HG03457 (cell line): Measurements from ENCODE around the gene SIRT2.
"Not testable (repeated sequence)": the region's sequence is repeated elsewhere in the genome, so short reads cannot be mapped to it uniquely, and the experiment has no call there.

ENCODE experiments used
- ATAC-seq: cut with Tn5 transposase; IDR thresholded peaks from one replicate; pipeline ENCODE4 v1.9.1; 2021; ENCODE audit warnings: moderate number of reproducible peaks; ENCODE audit not compliant: unreplicated experiment

SIRT2 gene

DNA sequence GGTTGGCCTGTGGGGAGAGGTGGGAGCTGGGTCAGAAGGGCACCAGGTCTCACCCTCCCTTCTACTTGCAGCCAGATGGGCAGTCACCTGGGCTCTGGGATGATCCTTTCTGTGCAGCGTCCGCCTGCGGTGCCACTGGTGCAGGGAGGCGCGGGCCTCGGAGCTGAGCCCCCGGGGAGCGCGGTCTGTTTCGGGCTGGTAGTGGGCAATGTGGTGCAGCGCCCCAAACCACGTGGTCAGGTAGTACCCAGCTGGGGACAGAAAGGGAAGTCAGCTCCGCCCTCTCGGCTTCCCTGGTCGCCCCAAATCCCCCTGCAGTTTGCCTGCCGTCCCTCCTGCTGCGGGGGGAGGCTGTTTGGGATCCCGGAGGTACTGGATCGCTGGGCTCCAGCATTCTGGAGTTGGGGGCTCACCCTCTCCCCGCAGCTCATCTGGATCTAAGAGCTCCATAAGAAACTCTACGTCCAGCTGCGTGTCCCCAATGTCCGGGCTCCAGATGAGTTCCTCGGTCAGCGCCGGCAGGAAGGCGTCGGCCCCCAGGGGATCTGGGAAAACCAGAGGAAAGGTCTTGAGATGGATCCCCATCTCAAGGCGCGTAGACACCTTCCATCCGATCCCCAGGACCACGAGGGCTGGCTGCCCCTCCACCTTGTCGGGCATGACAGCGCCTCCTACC is 30.1 kb downstream of the SIRT2 start:
- ATAC-seq: no peak

DNA sequence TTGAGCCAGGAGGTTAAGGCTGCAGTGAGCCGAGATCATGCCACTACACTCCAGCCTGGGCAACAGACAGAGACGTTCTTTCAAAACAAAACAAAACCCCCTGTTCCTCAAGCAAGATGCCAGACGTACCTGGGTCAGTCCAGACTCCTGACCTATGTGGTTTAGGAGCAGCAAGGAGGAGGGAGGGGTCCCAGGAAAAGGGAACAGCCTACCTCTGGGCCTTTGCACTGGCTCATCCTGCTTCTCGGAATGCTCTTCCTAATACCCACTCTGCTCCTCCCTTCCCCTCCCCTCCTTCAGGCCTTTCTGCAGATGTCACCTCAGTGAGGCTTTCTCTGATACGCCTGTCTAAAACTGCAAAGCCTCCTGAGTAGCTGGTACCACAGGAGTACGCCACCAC is 30.9 kb downstream of the SIRT2 start:
- no peak for ATAC-seq

- ATAC-seq: no peak
These were observed 32.1 kb downstream of the SIRT2 start for GRCh38 chr19:38867171-38867780.

DNA sequence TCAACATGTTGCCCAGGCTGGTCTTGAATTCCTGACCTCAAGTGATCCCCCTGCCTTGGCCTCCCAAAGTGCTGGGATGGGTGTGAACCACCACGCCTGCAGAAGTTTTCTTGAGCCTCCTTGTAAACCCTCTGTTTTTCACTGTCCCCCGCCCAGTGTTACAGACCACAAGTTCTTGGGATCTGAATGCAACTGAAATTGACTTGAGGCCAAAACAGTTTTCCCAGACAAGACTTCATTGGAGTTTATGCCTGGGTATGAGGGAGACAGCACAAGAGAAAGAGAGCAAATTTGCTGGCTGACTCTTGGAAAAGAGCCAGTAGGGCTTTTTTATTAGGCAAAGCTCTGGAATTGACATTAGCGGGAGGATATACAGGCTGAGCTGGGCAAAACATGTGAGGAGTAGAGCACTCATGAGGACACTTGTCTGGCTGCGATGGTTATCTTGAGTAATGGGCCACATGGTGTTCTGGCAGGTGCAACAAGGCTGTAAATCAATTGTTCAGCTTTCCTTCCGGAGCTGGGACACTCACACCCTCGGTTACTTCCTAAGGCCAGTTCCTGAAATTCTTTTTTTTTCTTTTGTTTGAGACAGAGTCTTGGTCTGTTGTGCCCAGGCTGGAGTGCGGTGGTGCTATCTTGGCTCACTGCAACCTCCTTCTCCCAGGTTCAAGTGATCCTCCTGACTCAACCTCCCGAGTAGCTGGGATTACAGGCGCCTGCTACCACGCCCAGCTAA is 36.9 kb downstream of the SIRT2 start:
- ATAC-seq: no peak

DNA sequence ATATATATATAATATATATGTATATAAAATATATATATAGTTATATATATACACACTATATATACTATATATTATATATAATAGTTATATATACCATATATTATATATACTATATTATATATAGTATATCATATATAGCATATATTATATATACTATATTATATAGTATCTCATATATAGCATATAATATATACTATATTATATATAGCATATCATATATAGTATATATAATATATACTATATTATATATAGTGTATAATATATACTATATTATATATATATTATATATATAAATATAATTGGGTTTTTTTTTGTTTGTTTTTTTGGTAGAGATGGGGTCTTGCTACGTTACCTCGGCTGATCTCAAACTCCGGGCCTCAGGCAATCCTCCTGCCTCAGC is 38.0 kb downstream of the SIRT2 start:
- ATAC-seq: no peak

DNA sequence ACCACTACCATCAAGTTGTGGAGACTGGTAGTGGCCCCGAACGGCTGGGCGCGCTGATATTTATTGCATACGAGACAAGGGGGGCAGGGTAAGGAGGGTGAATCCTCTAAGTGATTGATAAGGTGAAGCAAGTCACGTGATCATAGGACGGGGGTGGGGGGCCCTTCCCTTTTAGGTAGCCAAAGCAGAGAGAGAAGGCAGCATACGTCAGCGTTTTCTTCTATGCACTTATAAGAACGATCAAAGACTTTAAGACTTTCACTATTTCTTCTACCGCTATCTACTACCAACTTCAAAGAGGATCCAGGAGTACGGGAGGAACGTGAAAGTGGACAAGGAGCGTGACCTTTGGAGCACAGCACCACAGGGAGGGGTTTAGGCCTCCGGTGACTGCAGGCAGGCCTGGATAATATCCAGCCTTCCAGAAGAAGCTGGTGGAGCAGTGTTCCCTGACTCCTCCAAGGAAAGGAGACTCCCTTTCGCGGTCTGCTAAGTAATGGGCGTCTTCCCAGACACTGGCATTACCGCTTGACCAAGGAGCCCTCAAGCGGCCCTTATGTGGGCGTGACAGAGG is 39.7 kb downstream of the SIRT2 start:
- ATAC-seq: not testable (repeated sequence)

DNA sequence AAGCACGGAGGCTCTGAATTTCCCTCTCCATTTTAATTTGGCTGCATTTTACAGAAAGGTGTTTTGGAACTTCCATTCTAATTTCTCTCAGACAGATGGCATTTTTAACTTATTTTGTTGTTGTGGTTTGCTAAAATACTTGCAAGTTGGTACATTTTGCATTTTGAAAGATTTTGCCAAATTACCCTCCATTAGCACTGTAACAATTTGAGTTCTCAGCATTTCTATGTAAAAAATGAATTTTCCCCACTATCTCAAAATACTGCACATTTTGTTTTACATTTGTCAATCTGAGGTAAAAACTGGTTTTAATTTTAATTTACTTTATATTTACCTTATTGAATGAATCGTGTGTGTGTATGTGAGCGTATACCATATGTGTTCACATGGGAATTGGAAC is 42.6 kb downstream of the SIRT2 start:
- no peak for ATAC-seq

DNA sequence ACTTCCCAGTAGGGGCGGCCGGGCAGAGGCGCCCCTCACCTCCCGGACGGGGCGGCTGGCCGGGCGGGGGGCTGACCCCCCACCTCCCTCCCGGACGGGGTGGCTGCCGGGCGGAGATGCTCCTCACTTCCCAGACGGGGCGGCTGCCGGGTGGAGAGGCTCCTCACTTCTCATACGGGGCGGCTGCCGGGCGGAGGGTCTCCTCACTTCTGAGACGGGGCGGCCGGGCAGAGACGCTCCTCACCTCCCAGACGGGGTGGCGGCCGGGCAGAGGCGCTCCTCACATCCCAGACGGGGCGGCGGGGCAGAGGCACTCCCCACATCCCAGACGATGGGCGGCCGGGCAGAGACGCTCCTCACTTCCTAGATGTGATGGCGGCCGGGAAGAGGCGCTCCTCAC is 43.7 kb downstream of the SIRT2 start:
- ATAC-seq: not testable (repeated sequence)

DNA sequence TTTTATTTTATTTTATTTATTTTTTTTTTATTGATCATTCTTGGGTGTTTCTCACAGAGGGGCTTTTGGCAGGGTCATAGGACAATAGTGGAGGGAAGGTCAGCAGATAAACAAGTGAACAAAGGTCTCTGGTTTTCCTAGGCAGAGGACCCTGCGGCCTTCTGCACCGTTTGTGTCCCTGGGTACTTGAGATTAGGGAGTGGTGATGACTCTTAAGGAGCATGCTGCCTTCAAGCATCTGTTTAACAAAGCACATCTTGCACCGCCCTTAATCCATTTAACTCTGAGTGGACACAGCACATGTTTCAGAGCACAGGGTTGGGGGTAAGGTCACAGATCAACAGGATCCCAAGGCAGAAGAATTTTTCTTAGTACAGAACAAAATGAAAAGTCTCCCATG is 44.5 kb downstream of the SIRT2 start:
- ATAC-seq: not testable (repeated sequence)

- ATAC-seq: no peak
These were observed 46.2 kb downstream of the SIRT2 start for GRCh38 chr19:38853214-38853613.

GRCh38 chr19:38852231-38853044 is 47.0 kb downstream of the SIRT2 start:
- no peak for ATAC-seq

DNA sequence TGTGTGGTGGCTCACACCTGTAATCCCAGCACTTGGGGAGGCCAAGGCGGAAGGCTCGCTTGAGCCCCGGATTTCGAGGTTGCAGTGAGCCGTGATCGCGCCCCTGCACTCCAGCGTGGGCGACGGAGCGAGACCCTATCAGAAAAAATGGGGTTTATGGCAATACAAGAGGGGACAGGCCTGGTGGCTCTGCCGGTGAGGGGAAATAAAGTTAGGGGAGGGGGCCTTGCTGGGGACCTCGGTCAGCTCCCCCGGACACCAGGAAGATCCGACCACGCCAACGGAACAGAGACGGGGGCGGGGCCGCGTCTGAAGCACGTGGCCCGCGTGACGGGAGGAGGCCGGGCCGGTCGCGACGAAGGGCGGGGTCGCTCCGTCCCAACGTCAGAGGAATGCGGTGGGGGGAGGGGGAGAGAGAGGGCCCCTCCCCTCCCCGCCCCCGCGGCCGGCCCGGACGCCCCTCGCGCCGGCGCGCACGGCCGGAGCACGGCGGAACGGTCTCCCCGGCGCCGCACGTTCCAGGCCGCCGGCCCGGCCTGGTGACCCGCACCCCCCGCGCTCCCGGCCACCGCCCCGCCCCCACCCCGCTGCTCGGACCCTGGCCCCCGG is 47.7 kb downstream of the SIRT2 start:
- peak; percentile 25 for ATAC-seq

- ATAC-seq: no peak
These were observed 48.3 kb downstream of the SIRT2 start for GRCh38 chr19:38850976-38851621.

DNA sequence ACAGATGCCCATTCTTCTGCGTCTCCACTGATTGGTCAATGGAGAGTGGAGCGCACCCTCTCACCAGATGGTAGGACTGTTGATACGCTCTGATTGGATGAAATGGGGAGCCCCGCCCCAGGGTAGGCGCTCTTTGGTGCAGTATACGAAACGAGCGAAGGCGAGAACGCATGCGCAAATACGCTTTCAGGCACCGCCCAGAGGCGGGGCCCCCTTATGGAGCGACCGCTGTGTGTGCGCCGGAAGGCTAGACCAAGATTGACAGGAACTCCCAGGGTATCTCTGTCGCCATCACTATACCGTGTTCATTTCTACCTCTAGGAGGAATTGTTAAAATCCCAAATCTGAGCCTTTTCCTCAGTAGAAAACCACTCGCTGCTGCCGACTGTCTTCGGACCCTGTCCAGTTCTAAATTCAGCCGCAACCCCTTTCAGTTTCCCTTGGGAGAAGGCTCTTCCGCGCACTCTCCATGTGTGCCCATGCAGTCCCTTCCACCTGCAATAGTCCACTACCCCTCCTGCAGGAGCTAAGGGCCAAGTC is 48.9 kb downstream of the SIRT2 start:
- peak; percentile 48 for ATAC-seq

DNA sequence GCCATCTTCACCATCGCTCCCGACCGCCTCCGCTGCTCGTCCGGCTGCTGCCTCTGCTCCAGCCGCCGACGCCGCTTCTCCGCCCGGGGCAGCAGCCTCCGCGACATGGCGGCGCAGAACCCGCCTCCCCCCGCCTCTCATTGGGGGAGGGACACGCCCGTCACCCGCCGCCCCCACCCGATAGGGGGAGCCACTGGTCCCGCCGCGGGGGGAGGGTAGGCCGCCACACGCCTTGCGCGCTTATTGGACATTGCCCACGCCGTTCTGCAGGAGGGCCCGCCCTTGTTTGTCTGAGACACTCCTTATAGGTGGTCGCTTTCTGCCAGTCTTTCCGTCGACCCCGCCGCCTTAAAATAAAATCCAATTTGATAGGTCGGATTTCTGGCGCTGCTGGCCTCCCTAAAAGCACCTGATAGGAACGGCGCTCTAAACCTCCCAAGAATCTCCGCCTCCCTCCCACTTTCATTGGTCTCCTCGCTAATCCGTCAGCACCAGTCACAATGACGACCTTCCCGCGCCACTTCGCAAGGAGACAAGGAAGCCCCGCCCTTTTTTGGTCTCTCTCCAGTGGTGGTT is 49.5 kb downstream of the SIRT2 start, which contains the start of gene HNRNPL:
HNRNPL (minus strand) TSS at position 127 of the 576 bp plus-strand sequence; CDS start at position 107, 20 bp downstream.
- ATAC-seq: peak; percentile 49

DNA sequence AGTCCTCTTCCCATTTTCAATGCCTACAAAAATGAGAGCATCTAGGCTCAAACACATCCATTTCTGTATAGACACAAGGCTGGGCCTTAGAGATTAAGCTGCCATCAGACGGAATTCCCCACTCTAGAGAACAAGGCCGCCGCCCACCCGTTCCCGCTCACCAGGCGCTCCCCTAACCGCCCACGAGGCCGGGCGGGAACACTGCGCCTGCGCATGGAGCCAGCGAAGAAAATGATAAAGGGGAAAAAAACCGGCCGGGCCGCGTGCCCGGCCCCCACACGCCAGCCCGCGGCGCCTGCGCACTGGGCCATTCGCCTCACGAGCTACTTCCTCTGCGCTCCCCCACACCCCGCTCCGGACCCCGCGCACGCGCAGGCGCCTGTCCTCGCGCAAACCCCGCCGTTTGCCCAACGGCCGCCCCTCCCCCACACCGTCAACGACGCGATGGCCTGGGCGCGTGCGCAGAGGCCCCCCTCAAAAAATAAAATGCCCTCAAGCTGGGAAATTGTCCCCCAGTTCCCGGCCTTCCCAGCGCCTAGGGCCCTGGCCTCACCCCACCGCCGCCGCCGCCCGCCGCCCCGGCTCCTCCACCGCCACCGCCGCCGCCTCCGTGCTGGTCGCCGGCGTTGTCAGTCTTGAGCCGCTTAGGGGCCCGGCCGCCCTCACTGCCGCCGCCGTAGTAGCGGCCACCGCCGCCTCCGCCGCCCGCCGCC is 50.1 kb downstream of the SIRT2 start:
- peak; percentile 22 for ATAC-seq

DNA sequence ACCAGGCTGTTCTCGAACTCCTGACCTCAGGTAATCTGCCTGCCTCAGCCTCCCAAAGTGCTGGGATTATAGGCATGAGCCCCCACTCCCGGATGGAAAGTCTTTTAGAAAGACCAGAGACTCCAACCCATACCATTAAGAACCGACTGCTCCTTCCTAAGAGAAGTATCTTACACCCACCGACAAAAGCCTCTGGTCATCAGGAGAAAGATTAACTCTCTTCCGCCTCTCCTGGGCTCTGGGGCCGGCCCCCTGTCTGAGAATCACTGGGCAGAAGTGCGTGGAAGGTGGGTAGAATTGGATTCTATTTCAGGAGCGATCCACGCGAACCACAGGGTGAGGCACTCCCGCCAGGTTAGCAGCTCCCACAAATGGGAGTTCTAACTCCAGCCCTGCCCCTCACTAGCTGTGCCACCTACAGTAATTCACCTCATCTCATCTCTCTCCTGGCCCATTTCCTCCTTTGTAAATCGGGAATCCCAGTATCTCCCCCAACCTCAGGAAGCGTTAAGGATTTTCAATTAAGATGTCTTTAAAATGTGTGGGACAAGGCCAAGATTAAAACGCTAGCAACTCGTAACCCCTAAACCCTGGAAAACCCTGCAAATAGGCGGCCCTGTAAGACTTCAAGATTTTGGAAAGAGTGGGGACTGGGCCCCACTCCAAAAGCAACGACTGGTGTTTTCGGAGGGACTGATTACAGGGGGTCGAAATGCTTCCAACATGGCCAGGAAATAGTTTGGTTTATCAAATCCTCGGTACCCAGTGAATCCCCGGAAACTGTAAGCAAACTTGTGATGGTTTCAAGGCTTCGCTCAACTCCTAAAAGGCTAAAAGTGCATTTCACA is 50.9 kb downstream of the SIRT2 start:
- no peak for ATAC-seq

DNA sequence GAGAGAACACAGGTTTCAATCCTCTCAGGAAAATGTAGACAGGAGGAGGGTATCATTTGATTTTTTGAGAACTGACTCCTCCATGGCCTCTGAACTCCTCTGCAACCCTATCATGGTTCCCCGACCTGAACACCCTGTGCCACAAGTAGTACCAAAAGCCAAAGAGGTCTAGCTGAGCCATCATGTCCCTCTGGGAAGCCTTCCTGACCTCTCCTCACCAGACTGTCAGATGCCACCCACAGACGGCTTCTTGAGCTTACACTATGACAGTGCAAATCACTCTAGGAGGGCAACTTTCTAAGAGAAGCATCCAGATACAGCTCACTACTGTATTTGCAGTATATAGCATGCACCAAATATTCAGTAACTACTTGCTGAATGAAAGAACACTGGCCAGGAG is 53.3 kb downstream of the SIRT2 start:
- ATAC-seq: no peak
